Measurements from ENCODE around the gene FMNL3.
"Not testable (repeated sequence)": the region's sequence is repeated elsewhere in the genome, so short reads cannot be mapped to it uniquely, and the experiment has no call there.

The FMNL3 gene

DNA sequence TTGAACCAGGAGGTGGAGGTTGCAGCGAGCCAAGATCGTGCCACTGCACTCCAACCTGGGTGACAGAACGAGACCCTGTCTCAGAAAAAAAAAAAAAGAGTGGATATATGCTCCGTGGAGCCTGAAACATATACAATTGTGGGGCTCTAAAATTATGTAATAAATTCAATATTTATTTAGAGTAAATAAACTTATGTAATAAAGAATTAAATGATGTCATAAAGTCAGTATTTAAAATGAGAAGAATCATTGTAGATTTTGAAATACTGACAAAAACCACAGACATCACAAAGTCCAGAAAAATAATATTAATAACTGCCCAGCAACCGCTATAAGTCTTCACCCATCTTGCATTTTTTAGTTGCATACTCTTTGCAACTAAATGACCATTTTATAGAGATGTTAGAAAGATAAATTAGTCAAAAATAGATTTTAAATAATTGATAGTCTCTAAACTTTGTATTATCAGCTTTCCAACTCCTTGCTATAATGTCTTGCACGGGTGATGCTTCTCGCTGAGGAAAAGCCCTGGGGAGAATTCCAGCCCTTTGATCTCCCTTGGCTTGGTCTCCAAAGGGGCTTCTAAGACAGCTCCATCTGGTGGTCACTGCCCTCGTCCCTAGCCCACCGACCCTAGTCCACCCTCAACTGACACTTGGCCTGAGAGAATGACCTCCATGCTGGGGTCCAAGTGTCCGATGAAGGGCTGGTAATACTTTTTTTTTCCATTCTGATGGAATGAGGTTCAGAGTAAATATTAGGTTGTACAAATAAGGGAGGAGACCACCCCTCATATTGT, 26.2 kb upstream of the FMNL3 start:
- H3K4me3 ChIP-seq (ENCODE audit: low read length), result no peak overlapping the region
- no peak for TF ChIP-seq ZNF274 (IDR thresholded peaks at IDR 0.05; ENCODE audit: low read depth, low read length)

- no peak overlapping the region for H3K4me3 ChIP-seq (ENCODE audit: low read length)
- no peak for TF ChIP-seq ZNF274 (IDR thresholded peaks at IDR 0.05; ENCODE audit: low read depth, low read length)
Measured at GRCh38 chr12:49730568-49731101, 23.4 kb upstream of the FMNL3 start.

DNA sequence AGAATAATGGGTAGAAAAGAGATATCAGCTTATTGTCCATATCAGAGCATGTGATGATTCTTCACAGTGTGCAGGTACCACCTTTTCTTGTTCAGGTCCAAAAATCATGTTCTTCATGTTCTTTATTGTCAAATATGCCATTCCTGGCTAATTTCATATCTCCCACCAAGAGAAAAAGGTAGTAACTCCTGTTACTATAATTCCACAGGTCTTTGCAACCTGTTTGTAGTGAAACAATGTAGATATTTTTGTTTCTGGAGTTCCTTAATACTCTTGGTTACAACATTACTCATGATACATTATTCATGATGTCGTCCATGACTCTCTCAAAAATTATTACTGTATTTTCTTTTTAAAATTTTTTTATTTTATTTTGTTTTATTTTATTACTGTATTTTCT, 22.8 kb upstream of the FMNL3 start:
- no peak for TF ChIP-seq ZNF274 (IDR thresholded peaks at IDR 0.05; ENCODE audit: low read depth, low read length)
- no peak overlapping the region for H3K4me3 ChIP-seq (ENCODE audit: low read length)

- TF ChIP-seq ZNF274 (IDR thresholded peaks at IDR 0.05; ENCODE audit: low read depth, low read length), result no peak
- H3K4me3 ChIP-seq (ENCODE audit: low read length), result no peak overlapping the region
Measured at GRCh38 chr12:49728446-49728845, 21.2 kb upstream of the FMNL3 start.

DNA sequence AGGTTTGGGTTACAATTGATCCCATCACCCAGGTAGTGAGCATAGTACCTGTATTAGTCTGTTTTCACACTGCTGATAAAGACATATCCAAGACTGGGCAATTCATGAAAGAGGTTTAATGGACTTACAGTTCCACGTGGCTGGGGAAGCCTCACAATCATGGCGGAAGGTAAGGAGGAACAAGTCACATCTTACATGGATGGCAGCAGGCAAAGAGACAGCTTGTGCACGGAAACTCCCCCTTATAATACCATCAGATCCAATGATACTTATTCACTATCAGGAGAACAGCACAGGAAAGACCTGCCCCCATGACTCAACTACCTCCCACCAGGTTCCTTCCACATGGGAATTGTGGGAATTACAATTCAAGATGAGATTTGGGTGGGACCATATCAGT, 14.2 kb upstream of the FMNL3 start:
- H3K4me3 ChIP-seq (ENCODE audit: low read length), result not testable (repeated sequence)

- H3K4me3 ChIP-seq (ENCODE audit: low read length), result no peak overlapping the region
- no peak for TF ChIP-seq ZNF274 (IDR thresholded peaks at IDR 0.05; ENCODE audit: low read depth, low read length)
Measured at GRCh38 chr12:49720214-49720613, 13.0 kb upstream of the FMNL3 start.

DNA sequence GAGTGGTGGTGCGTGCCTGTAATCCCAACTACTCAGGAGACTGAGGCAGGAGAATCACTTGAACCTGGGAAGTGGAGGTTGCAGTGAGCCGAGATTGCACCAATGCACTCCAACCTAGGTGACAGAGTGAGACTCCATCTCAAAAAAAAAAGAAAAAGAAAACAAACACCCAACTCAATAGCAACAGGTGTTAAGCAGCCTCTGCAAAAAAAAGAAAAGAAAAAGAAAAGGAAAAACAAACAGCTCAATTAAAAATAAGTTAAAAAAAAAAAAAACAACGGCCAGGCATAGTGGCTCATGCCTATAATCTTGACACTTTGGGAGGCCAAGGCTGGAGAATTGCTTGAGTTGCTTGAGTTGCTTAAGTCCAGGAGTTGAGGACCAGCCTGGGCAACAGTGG, 10.6 kb upstream of the FMNL3 start:
- H3K4me3 ChIP-seq (ENCODE audit: low read length), result not testable (repeated sequence)

GRCh38 chr12:49716553-49716952, 9.3 kb upstream of the FMNL3 start:
- H3K4me3 ChIP-seq (ENCODE audit: low read length), result no peak overlapping the region
- no peak for TF ChIP-seq ZNF274 (IDR thresholded peaks at IDR 0.05; ENCODE audit: low read depth, low read length)

DNA sequence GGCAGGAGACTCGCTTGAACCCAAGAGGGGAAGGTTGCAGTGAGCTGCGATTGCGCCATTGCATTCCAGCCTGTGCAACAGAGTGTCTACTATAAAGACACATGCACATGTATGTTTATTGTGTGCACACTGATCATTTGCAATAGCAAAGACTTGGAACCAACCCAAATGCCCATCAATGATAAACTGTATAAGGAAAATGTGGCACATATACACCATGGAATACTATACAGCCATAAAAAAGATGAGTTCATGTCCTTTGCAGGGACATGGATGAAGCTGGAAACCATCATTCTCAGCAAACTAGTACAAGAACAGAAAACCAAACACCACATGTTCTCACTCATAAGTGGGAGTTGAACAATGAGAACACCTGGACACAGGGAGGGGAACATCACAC, 6.7 kb upstream of the FMNL3 start:
- H3K4me3 ChIP-seq (ENCODE audit: low read length), result not testable (repeated sequence)

- H3K4me3 ChIP-seq (ENCODE audit: low read length), result no peak overlapping the region
- TF ChIP-seq ZNF274 (IDR thresholded peaks at IDR 0.05; ENCODE audit: low read depth, low read length), result no peak
Measured at GRCh38 chr12:49708851-49709250, 1.6 kb upstream of the FMNL3 start.

GRCh38 chr12:49707812-49708147, 575 bp upstream of the FMNL3 start:
- H3K4me3 ChIP-seq (ENCODE audit: low read length), result no peak overlapping the region

GRCh38 chr12:49706351-49707127, 666 bp downstream of the FMNL3 start:
- peak overlapping the region; percentile 95 for H3K4me3 ChIP-seq (ENCODE audit: low read length)
- no peak for TF ChIP-seq ZNF274 (IDR thresholded peaks at IDR 0.05; ENCODE audit: low read depth, low read length)

More at GRCh38 chr12:49707812-49708147, 575 bp upstream of the FMNL3 start:
- TF ChIP-seq ZNF274 (IDR thresholded peaks at IDR 0.05; ENCODE audit: low read depth, low read length), result no peak

DNA sequence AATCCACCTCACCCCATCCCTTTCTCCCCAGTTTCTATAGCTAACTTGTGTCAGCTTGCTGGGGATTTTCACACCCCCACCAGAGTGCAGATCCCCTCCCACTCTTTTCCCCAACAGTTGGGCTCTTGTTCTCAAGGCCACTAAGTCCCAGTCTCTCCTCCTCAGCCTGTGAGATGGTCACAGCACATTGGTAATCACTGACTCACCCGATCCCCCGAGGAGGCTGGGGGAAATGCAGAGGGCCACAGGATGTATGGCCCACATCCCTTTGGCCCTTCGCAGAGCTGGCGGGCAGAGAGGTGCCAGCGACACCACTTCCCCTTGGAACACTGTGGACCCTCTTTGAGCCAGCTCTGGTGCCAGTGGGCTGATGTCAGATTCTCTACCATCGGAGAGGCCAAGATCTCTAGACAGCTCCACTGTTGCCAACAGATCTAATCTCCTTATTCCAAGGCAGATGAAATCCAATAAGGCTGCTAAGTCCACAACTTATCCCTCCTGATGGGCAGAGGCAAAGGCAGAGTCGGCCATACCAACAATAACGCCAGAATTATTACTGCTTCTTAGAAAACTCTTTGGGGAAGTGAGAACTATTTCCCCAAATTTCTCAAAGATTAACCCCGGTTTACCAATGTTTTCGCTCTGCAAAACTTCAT, 1.6 kb downstream of the FMNL3 start:
- peak overlapping the region; percentile 95 for H3K4me3 ChIP-seq (ENCODE audit: low read length)
- TF ChIP-seq ZNF274 (IDR thresholded peaks at IDR 0.05; ENCODE audit: low read depth, low read length), result no peak

DNA sequence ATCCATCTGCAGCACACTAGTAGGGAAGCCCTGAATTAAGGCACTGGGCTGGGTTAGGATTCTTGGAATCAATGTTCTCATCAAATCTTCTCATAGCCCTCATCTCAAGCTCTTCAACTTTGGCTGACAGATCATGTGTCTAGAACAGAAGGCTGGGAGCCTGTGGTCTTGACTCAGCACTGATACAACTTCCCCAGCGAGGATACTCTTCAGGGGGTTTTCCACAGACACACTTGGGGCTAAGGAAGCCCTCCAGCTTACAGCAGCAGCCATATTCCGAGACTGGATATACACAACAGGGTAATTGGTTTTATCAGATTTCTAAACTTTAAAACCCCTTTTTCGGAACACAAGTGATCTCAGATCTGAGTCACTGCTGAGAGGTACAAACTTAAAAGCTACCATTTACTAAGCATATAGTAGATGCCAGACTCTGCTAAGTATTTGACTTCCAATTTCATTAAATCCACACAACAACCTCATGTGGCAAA, 3.5 kb downstream of the FMNL3 start:
- peak overlapping the region; percentile 48; the same call in 1 of the 2 replicates for H3K4me3 ChIP-seq (ENCODE audit: low read length)
- no peak for TF ChIP-seq ZNF274 (IDR thresholded peaks at IDR 0.05; ENCODE audit: low read depth, low read length)
